NOMO-1 treated with dmso at 0.1 percent for 144 hours (cell line): Measurements from ENCODE around the gene EPS8.

ENCODE experiments used
- DNase-seq: peaks from one replicate; lab custom pipeline; 2025; ENCODE audit not compliant: unreplicated experiment; lab: John Stamatoyannopoulos, UW

EPS8 gene

DNA sequence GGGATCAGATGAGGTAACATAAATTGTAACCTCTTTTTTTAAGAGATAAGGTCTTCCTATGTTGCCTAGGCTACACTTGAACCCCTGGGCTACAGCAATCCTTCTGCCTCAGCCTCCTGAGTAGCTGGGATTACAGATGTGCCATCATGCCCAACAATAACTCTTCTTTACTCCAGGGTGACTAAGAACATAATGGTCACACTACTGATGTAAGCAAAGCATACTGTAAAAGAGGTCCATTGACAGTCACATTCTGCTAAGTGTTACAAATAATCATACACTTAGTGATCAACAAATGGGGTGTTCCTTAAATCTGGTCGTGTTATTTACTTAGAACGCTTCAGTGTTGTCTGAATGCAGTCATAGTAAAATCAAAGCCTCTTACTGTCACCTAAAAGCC is 68.9 kb downstream of the EPS8 start:
- no peak for DNase-seq

DNA sequence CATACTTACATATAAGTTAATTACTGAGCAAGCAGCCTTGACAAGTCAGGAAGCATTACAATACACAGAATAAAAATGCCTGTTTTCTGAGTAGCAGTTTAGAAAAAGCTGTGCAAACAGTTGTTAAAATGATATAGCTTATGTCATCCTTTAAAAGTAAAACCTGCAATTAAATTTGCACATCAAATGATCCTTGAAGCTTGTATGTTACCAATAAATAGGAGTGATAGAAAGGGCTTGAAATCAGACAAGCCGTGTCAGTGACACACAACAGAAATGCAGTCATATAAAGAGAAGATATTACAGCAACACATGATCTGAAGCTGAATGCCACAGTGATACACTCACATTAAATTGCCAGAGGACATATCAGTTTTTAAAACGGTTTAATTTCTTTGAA is 70.0 kb downstream of the EPS8 start:
- no peak for DNase-seq

DNA sequence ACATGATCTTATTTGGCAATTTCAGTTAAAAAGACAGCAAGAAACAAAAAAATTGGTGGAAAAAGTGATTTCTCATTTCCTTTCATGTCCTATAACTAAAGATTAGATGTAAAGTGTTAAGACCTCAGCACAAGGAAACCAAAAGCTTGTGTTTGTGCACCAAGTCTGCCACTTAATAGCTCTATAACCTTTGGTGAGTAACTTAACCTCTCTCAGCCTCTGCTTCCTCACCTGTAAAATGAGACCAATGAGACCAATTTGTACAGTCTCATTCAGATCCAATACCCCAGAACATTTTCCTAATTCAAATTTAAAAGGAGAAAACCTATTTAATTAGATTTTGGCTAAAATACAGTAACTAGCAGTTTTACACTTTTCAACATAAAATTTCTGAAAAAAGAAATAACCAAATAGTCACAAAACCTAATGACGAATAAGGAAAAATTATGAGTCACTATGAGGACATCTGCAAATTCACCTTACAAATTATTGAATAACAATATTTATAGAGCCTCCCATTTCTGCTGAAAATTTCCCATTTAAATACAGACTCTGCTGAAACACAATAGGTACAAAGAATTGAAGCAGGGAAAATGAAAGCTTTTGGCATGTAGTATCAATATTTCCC is 71.1 kb downstream of the EPS8 start:
- DNase-seq, result no peak

DNA sequence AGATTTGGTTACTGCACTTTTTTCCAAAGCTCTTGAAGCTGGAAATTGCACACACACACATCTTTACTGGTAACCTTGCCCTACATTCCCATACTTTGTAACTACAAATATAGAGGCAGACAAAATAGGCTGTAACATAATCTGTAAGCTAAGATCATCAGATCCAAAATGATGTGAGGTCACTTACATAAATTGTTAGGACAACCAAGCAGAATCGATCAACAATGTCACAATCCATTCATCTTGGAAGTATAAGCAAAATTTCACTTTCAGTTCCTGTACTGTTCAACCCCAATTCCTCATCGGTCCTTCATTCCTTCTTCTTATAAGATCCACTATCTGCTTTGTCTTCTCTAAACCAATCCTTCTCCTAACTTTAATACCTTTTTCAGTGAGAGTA is 72.6 kb downstream of the EPS8 start:
- no peak for DNase-seq

DNA sequence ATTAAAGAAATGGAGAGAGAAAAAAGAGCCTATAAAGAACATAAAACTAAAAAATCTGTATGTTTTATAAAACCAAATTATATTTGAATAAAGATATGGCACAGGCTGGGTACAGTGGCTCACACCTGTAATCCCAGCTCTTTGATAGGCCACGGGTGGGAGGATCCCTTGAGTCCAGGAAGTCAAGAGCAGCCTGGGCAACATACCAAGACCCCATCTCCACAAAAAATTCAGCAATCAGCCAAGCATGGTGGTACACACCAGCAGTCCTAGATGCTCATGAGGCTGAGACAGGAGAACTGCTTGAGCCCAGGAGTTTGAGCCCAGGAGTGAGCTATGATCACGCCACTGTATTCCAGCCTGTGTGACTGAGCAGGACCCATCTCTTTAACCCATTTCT is 74.9 kb downstream of the EPS8 start:
- no peak for DNase-seq

DNA sequence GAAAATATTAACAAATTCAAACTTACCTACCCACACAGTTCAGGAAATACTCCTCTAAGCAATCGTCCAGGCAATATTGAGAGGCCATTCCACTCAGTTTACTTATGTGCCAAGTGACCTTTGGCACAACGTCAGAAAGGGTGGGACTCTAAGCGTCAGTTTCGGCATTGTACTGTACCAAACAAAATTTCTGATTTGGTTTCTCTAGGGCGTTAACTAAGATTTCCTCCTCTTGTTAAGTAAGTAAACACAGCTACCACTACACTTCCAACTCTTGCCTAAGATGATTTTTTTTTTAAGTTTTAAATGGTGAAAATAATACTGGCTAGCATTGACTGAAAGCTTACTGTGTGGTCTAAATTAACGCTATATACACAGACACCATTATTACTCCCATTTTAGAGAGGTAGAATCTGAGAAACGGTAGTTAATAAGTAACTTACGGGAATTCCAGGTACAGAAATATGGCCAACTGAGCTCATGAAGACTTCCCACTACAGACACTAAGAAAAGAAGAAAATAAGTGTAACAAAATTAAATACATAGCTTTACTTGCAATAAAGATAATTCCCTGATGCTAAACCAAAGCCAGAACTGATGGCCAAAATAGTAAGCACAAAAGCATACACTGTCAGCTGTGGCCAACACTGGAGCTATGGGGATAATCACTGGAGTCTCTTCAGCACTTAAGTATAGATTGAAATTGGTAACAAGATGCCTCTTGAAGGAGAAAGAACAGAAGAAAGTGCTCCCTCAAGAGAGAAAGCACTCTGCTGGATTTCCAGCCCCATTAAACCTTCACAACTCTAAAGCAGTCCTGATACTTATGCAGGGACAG is 76.1 kb downstream of the EPS8 start:
- no peak for DNase-seq

DNA sequence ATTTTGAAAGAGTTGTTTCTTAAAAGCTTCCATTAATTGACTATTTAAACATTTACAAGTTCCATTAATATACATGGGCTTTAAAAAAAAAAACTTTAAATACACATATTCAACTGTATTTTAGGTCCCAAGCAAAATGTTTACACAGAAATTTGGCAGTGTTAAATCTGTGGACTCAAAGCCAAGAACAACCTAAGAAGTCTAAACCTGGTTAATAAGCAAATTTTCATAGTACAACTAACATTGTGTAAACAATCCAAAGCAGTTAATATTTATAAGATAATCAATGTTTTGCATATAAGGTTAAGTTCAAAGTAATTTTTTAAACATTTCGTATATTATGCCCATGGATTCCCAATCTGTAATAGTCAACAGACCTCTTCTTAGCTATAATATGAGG is 77.0 kb downstream of the EPS8 start:
- no peak for DNase-seq

DNA sequence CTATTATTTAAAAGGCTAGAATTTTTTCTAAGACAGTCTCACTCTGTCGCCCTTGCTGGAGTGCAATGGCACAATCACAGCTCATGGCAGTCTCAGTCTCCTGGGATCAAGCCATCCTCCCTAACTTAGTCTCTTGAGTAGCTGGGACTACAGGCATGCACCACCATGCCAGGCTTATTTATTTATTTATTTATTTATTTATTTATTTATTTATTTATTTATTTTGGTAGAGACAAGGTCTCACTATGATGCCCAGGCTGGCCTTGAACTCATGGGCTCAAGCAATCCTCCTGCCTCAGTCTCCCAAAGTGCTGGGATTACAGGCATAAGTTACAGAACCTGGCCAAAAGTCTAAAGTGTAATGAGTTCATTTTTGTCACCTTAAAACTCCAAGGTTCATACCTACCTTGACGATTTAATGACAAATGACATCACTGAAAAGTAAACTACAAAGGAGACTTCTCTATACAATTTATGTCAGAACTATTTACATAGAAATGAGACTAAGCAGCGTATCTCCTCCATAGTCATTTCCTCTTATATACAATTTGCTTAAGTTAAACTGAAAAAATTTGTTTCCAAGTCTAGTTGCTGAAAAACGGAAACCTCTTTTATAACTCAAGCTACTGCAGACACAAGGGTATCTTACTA is 78.2 kb downstream of the EPS8 start:
- DNase-seq, result no peak

DNA sequence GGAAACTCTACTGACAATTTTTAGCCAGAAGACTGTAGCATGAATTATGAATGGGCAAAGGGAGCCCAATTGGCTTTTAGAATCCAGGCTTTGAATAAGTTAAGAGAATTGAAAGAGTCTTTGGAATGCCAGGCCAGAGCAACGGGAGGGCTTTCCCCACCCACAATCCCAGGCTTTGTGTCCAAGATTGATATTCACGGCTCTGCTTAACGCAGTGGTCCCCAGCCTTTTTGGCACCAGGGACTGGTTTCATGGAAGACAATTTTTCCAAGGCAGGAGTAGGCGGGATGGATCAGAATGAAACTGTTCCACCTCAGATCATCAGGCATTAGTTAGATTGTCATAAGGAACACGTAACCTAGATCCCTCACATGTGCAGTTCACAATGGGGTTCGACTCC is 79.6 kb downstream of the EPS8 start:
- DNase-seq, result no peak

DNA sequence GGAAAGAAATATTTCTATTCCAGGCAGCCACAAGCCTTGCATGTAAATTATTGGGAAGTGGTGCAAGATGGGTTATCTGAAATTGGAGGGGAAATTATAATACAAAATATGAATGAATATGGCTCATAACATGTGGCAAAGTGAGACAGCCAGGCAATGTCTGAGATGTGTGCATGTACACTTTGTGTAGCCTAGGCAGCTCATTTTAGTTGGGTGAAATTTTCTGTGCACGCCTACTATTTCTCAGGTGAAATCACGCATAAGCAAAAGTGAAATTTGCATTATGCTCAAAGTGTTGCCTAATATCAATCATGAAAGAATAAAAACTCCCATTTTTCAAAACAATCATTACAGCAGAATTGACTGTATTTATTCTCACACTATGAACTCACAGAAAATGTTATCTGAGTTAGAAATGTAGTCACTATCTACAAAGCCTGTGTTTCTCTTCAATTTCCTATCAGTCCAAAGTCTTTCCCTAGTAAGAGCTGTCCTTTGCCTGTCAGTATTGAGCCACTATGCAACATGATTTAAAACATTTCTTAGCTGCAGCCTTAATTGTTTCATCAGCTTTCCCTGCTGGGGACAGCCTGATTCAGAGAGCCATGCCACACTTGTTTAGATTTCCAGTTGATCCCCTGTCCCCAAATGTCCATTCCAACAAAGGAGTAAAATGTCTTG is 80.7 kb downstream of the EPS8 start:
- DNase-seq, result no peak

DNA sequence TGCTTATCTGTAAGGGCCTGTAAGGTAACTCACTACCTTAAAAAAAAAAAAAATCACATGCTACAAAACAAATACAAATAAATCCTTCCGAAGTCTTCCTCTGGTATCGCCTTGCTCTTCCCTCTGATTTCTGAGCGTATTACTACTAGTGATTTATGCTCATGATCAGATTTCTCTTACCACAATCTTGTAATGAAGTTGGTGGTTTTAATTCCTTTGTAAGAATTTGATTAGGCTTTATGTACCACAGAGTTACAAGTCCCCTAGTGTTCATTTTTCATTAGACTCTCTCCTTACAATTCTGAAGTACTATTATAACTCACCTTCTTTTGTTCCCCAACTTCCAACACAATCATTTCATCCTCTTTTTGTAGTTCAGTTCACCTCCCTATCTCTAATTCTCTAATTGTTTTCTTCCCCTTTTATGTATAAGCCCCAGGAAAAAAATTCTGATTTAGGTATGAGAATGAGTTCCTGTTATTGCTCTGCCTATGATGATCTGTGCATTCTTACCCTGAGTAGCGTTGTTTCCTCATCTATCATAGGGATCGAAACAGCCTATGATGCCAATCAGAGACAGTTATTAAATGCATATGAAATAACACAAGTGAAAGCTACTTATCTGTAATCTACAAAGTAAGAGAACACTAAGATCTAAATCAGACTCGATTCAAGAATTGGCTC is 81.5 kb downstream of the EPS8 start:
- DNase-seq, result no peak

DNA sequence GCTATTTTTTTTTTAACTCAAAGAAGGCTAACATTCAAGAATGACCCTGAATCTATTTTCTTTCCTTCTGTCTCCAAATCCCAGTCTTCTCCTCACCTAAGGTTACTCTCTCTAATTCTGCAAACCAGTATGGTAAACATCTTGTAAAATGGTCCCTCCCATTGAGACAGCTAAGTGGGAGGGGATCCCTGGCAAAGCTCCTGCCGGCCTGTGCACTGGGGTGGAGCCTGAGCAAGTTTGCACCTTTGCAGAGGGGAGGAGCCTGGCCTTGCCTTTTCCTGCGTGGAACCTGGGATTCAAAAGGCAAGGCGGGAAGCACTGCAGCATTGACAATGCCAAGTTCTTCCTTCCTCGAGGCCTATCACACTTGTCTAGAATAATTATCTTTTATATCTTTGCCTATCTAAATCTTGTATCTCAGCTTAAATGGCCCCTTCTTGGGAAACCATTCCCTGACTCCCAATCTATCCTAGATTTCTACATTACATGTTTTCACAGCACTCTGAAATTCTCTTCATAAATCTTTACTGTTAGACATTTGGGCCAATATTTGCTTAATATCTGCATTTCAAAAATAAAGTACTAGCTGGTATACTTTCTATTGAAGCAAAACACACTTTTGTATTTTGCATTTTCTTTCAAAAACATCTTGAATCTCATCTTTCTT is 83.0 kb downstream of the EPS8 start:
- DNase-seq, result no peak

DNA sequence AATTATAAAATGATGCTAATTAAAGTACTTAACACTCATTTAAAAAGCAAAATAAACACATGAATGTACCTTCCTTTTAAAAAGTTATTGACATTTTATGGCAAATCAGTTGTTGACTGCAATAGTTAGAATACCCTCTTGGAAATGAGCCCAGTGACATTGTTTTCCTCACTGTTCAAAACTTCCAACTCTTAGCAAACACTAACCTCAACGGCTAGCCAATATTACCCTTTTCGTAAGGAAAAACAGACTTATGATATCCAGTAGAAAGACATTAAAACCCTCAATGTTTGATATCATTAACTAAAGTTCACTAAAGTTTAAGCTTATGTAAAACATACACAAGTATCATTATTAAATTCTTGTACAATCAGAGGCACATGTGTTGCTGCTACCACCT is 83.6 kb downstream of the EPS8 start:
- DNase-seq, result no peak

DNA sequence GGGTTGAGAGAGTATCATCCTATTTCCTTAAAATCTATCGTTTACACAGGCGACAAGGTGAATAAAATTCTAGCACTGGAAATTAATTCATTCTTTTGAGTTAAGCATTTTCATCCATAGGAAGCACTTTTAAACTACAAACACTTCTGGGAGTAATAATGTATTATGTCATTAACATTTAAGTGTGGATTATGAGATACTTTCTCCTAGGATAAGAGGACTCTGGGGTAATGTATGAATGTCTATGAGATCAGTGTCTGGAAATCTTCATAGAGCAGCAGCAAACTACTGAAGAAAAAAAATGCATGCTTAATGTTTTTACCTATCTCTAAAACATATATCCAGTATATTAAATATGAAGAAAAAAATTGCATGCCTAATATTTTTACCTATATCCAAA is 86.9 kb downstream of the EPS8 start:
- no peak for DNase-seq

DNA sequence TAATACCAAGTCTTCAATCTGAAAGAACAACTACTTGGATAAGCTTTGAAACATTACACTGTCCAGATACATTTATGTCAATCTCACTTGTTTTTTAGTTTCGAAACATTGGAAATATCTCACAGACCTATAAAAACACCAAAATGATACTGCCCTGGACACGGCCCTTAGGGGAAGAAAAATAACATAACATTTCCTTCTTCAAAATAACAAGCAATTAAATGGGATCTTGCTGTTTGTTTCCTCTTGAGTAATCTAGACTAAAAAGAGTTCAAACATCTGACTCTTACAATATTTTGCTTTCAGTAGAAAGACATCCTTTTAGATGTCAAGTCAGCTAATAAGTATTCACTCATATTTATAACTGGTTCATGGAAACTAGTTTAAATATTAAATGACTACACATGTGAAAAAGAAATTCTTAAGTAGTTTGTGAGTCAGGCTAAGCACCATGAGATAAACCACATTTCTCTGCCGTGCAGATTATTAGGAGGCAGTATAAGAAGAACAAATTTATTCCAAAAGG is 87.5 kb downstream of the EPS8 start:
- DNase-seq, result no peak

DNA sequence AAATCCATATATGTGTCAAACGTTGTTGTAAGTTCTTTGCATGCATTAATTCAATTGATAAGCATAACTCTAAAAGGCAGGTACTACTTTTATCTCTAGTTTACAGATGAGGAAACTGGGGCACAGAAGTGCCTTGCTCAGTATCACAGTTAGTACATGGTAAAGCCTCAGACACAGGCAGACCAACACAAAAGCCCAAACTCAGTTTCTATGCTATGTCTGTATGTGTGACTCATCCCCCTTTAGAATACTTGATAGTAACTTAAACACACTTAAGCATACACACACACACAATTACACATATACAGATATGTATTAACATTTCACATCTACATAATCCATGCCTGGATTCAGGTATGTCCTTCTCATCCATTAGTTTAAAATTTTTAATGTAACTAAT is 88.0 kb downstream of the EPS8 start:
- no peak for DNase-seq

DNA sequence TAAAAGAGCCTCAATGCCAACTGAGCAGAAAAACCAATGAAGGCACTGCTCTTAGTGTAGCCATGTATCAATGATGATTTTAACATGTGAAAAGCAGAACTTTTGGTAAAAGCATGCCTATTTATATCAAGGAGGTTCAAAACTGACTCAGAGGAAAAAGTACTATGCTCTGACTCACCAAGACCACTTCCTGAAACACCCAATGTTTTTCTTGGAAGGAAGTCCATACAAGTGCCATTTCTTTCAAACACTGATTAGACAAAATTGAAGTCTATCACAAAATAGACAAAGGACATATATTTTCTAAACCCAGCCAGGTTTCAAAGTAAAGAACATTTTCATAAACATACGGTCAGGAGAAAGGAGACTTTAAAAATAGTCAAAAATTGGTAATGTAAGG is 88.6 kb downstream of the EPS8 start:
- peak; percentile 53 for DNase-seq

DNA sequence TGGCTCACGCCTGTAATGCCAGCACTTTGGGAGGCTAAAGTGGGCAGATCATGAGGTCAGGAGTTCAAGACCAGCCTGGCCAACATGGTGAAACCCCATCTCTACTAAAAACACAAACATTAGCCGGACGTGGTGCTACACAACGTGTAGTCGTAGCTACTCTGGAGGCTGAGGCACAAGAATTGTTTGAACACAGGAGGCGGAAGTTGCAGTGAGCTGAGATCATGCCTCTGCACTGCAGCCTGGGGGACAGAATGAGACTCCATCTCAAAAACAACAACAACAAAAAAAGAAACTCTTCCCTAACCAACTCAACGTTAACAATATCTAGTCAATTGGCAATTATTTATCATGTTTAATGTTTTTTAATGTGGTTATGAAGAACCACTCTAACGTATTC is 89.3 kb downstream of the EPS8 start:
- DNase-seq, result no peak

DNA sequence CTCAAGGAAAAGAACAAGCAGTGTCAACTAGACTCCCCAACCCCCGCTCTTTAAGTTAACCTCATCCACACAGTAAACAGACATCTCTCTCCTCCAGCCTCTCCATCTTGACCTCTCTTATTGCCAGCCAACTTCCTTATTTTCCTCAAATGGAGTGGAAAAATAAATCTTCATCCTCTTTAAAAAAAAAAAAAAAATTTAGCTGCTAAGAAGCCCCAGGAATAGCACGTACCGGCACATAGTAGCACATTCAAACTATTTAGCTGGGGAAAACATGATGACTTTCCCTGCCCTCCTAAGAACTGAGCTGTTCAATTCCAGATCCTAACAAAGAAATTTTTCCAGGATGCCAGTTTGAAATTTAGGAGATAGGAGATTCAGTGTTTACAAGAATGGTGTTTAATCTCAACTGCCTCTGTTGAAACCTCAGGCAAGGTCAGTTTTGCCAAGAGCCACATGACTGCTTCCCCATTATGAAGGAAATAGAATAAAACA is 90.8 kb downstream of the EPS8 start:
- DNase-seq, result no peak

DNA sequence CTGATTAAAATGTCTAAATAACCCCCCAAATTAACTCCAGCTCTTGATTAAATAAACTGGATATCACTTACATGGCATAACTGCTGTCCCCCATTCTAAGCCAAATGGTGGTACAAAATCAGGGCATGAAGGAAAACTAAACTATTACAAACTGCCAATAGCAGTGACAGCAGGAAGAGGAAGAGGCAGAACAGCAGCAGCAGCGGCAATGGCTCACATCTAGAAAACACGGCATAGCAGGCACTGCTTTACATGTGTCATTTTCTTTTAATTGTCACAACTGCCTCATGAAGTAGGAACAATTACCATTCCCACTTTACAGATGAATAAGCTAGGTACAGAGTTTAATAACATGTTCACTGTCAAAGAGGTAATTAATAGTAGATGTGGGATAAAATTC is 92.0 kb downstream of the EPS8 start:
- no peak for DNase-seq
